Body of pancreas (tissue), 4 donors: ENCODE data around the gene XPR1. TPM values are rescaled to one million over a fixed set of nuclear protein-coding genes. Genes with fewer than 3 reads are reported as not detected.

Source experiments
- ATAC-seq: fragments of 150-250 bp; one replicate; pipeline ENCODE4 v1.9.1; 2016
- DNase-seq, 4 donors: peaks; one replicate each; pipeline ENCODE4 v3.0.0-alpha.2; 2019
- H3K27ac ChIP-seq, 4 donors: fragments of 200-600 bp; sonication (generic); 1 replicate in 3 of 4; 2 replicates in 1 of 4; pipeline versions ENCODE4 v1.5.1 to v1.6.1; 2016 to 2019; ENCODE audit warnings: mild to moderate bottlenecking in 1 of 4, mixed read lengths in 1 of 4, moderate library complexity in 1 of 4
- H3K27me3 ChIP-seq, 2 donors: fragments of 200-600 bp; sonication (generic); one replicate each; pipeline ENCODE4 v1.6.0; 2016; ENCODE audit warnings: mild to moderate bottlenecking in 1 of 2
- H3K36me3 ChIP-seq, 2 donors: fragments of 200-600 bp; sonication (generic); replicated peaks in 1 of 2; 2 replicates each; pipeline ENCODE4 v1.5.1; 2016; ENCODE audit warnings: low read depth in 2 of 2; ENCODE audit not compliant: insufficient read depth in 1 of 2
- H3K4me1 ChIP-seq: fragments of 200-600 bp; sonication (generic); one replicate; pipeline ENCODE4 v1.6.0; 2016
- H3K4me3 ChIP-seq, 2 donors: fragments of 200-600 bp; sonication (generic); 1 replicate in 1 of 2; 2 replicates in 1 of 2; pipeline ENCODE4 v1.5.1; 2016 to 2019
- H3K9me3 ChIP-seq, 3 donors: fragments of 200-600 bp; sonication (generic); 1 replicate in 2 of 3; 2 replicates in 1 of 3; pipeline ENCODE4 v1.5.1; 2016
- POLR2A ChIP-seq, 3 donors: fragments of 450-650 bp; IDR thresholded peaks; one replicate each; pipeline ENCODE4 v1.6.1; 2016; ENCODE audit warnings: antibody characterized with exemption in 3 of 3, mild to moderate bottlenecking in 2 of 3
- WGBS, 2 donors: methylation state at CpG; one replicate each; pipeline ENCODE4 v1.1.5; 2017; 5-methylcytosine and 5-hydroxymethylcytosine counted together
- intact Hi-C: fragments of 100-400 bp; cut with DNase I; formaldehyde crosslinking; loops from one replicate; pipeline ENCODE4 v1.15.1; 2023
- total RNA-seq, 2 donors: library from RNA; depleted of rRNA; stranded (reverse); fragments of >200 nt; gene quantifications; one replicate each; pipeline ENCODE4 v1.1.0, GENCODE V29; 2016
- TF ChIP-seq, protein P1 (sequence below), 7 experiments: fragments of 450-650 bp in 4 of 7; fragments of 200-600 bp in 3 of 7; sonication (generic) in 3 of 7; IDR thresholded peaks; one replicate each; pipeline ENCODE4 v1.5.1; 2016 to 2019; ENCODE audit warnings: antibody characterized with exemption in 7 of 7

Gene XPR1
- total RNA-seq, 2 donors from 2014 or later = 11.5 to 13.0 TPM

DNA sequence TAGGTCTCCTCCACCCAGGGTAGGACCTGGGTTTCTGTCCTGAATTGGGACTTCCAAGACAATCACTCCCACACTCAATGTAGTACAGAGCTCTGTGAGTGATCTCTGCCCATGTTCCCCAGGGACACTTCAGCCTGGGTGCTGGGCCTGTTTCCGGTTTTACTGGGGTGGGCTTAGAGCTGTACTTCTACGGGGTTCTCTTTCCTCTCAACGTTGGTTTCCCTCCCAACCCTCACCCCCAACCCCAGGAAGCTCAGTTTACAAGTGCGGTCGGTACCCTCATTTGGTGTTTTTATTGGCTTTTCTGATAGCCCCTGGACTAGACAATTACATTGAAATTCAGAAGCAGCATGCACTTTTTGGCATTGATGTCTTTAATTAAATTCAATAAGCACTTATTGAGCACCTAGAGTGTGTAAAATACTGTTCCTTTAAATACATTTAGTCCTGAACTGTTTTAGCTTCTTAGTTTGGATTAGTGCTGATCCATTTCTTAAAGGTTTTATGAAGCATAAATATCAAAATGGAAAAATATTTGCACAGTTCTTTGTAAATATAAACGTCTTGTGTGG lies 542 bp upstream of the XPR1 start:
- Histone ChIP-seq H3K36me3 (no peaks in the 10 kb centered on the region), H3K27me3 (no peaks in the 10 kb centered on the region), H3K9me3 (no peaks in the 10 kb centered on the region), H3K4me1 (peaks cover 39% of the 10 kb centered on the region), H3K4me3 (no peak overlapping the region), H3K27ac (peak overlapping the region in 3 of 4 donors; percentile 1 to 92 (median 88))
- intact Hi-C loops = loop anchor here (10.0 kb wide), 1 partner anchor 234 kb away; no protein-coding TSS in a partner anchor
- DNase-seq = no peak
- WGBS, 2 donors = 40 to 41% methylated on average over 6 of the region's 6 CpGs
- ATAC-seq = no peak
- TF ChIP-seq, protein P1, sequence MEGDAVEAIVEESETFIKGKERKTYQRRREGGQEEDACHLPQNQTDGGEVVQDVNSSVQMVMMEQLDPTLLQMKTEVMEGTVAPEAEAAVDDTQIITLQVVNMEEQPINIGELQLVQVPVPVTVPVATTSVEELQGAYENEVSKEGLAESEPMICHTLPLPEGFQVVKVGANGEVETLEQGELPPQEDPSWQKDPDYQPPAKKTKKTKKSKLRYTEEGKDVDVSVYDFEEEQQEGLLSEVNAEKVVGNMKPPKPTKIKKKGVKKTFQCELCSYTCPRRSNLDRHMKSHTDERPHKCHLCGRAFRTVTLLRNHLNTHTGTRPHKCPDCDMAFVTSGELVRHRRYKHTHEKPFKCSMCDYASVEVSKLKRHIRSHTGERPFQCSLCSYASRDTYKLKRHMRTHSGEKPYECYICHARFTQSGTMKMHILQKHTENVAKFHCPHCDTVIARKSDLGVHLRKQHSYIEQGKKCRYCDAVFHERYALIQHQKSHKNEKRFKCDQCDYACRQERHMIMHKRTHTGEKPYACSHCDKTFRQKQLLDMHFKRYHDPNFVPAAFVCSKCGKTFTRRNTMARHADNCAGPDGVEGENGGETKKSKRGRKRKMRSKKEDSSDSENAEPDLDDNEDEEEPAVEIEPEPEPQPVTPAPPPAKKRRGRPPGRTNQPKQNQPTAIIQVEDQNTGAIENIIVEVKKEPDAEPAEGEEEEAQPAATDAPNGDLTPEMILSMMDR (IDR thresholded peaks at IDR 0.05) = no peak
- no peak for TF ChIP-seq POLR2A (IDR thresholded peaks at IDR 0.05)

DNA sequence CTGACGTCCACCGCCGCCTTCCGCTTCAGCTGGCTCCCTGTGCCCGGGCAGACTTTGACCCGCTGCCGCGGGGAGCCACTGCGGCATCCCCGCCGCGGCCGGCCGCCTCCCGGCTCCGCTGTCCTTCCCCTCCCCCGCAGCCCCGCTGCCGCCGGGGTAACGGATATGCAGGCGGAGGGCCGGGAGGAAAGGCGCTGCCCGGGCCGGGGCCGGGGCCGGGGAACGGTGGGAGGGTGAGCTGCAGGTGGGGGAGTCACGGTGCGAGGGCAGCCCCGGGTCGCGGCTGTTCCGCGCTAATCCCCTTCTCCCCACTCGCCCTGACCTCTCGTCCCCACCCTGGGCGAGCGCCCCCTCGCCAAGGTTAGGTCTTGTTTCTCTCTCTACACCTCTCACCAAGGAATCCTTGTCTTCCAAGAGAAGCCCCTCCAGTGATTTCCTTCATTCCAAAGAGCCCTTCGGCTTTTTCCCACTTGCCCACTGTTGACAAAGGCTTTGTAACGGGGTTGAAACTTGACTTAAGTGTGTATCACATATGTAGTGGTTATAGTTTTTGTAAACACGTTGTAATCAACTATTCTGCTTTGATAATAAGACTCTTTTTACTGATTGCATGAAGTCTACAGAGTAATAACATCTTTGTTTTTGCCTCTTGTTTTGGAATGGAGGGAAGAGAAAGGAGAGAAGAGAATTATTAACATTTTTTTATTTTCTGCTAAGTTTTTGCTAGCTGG lies 669 bp downstream of the XPR1 start:
- Histone ChIP-seq H3K36me3 (no peaks in the 10 kb centered on the region), H3K27me3 (no peaks in the 10 kb centered on the region), H3K4me3 (peak overlapping the region; percentile 74 to 100), H3K27ac (peak overlapping the region; percentile 84 to 92 (median 88)), H3K4me1 (peaks cover 50% of the 10 kb centered on the region), H3K9me3 (no peaks in the 10 kb centered on the region)
- TF ChIP-seq POLR2A (IDR thresholded peaks at IDR 0.05) = no peak
- TF ChIP-seq, protein P1 (IDR thresholded peaks at IDR 0.05) = no peak
- WGBS, 2 donors = 0% methylated on average over 10 to 44 of the region's 44 CpGs
- peak in 3 of 4 donors; percentile 66 to 70 (median 67) for DNase-seq
- intact Hi-C loops = loop anchor here (10.0 kb wide), 1 partner anchor 232 kb away; no protein-coding TSS in a partner anchor
- peak; percentile 58 for ATAC-seq

DNA sequence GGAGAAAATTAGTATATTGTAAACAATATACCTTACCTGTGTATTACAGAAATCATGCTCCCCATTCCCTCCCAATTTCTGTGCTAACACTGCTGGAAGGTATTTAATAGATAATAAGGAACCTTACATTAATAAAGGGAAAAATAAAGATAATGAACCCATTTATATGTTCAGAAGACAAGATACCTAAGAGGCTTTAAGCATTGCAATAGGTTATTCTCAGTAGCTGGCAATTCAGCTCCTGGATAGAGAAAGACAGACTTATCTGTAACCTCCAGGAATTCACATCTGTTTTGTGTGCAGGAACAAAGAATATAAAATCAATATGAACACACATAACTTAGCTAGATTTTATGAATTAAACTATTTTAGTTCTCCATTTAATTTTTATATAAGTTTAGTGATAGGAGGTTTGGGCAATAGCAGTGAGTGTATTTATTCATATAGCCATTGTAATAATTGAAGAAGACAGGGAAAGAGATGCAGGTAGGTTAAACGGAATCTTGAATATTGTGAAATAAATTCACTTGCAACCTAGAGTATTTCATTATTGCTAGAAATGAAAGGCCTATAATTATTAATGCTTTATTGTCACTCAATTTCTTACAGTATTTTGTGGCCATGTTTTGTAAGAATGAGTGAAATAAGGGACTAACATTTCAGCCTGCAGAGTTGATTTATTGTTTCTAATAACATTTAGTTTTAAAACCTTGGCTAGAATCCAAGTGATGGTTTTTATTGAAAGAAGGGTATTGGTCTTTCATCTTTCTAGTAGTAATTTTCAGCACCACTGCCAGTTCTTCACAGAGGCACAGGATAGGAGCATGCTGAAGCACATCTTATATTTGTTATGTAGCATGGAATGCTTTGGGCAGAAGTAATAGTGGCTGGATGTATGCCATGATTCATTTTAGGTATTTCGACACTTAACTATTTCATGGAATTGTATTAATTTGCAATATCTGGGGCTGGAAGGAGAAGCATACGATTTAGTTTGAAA lies 1.5 kb downstream of the XPR1 start:
- TF ChIP-seq POLR2A (IDR thresholded peaks at IDR 0.05) = no peak
- TF ChIP-seq, protein P1 (IDR thresholded peaks at IDR 0.05) = no peak
- peak overlapping the region in 3 of 4 donors; percentile 84 to 92 (median 88) for H3K27ac ChIP-seq
- intact Hi-C loops = loop anchor here (10.0 kb wide), 1 partner anchor 231 kb away; no protein-coding TSS in a partner anchor

DNA sequence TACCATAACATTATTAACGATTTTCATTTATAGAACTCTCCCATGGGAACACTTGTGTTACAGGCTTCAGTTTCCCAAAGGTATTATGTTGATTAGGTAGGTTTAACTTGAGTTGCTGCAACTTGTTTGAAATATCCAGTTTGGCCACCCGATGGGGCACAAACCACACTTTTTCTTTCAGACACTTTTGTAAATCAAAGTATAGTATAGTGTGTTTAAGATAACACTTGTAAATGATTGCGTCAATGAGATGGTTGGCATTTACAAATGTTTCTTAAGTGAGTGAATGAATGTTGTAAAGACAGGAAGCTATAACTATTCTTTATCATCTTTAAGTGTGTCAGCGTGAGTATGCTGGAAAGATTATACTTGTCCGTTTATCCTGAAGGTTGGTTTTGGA lies 4.3 kb downstream of the XPR1 start:
- Histone ChIP-seq H3K36me3 (no peaks in the 10 kb centered on the region), H3K4me1 (peaks cover 66% of the 10 kb centered on the region), H3K4me3 (no peak overlapping the region), H3K27me3 (no peaks in the 10 kb centered on the region), H3K27ac (peak overlapping the region in 1 of 4 donors; percentile 37), H3K9me3 (no peaks in the 10 kb centered on the region)
- WGBS, 2 donors = 26% methylated on average over 5 of the region's 5 CpGs
- intact Hi-C loops = loop anchor here (10.0 kb wide), 1 partner anchor 229 kb away; no protein-coding TSS in a partner anchor
- TF ChIP-seq, protein P1 (IDR thresholded peaks at IDR 0.05) = peak in 6 of 7 experiments; percentile 15 to 60 (median 48)
- TF ChIP-seq POLR2A (IDR thresholded peaks at IDR 0.05) = no peak
- ATAC-seq = no peak
- DNase-seq = peak; percentile 22 to 51 (median 46)

More for the DNA sequence above, 1.5 kb downstream of the XPR1 start:
- H3K27me3 ChIP-seq = no peaks in the 10 kb centered on the region
- H3K4me3 ChIP-seq = peak overlapping the region in 1 of 2 donors; percentile 100
- H3K9me3 ChIP-seq = no peaks in the 10 kb centered on the region
- DNase-seq = no peak
- ATAC-seq = no peak
- no peaks in the 10 kb centered on the region for H3K36me3 ChIP-seq
- 13 to 16% methylated on average over 3 of the region's 3 CpGs for WGBS, 2 donors
- peaks cover 54% of the 10 kb centered on the region for H3K4me1 ChIP-seq
